IMR-90 (cell line): ENCODE data around the gene ATP4B.

Source experiments
- BHLHE40 ChIP-seq: fragments of 150-350 bp; IDR thresholded peaks from 2 replicates; pipeline ENCODE4 v1.6.1; 2016; ENCODE audit warnings: mild to moderate bottlenecking, low read depth, low read length
- ELK1 ChIP-seq: fragments of 150-350 bp; IDR thresholded peaks from 2 replicates; pipeline ENCODE4 v1.6.1; 2016; ENCODE audit warnings: low read depth, mild to moderate bottlenecking, low read length, moderate library complexity, borderline replicate concordance
- FOS ChIP-seq: fragments of 150-350 bp; IDR thresholded peaks from 2 replicates; pipeline ENCODE4 v1.6.1; 2016; ENCODE audit warnings: low read depth, low read length
- MAFK ChIP-seq: IDR thresholded peaks from 2 replicates; pipeline ENCODE4 v1.6.1; 2012; ENCODE audit warnings: low read depth, low read length, improper control_type of control experiment
- MAZ ChIP-seq: IDR thresholded peaks from 2 replicates; pipeline ENCODE4 v1.6.1; 2012; ENCODE audit warnings: low read depth, mild to moderate bottlenecking, low read length, improper control_type of control experiment, moderate library complexity, borderline replicate concordance
- MXI1 ChIP-seq: IDR thresholded peaks from 2 replicates; pipeline ENCODE4 v1.6.1; 2012; ENCODE audit warnings: low read depth, mild to moderate bottlenecking, low read length, moderate library complexity, borderline replicate concordance
- NFE2L2 ChIP-seq: fragments of 150-350 bp; IDR thresholded peaks from 2 replicates; pipeline ENCODE4 v1.6.1; 2016; ENCODE audit warnings: low read depth, mild to moderate bottlenecking, low read length
- POLR2A ChIP-seq: IDR thresholded peaks from 2 replicates; pipeline ENCODE4 v1.6.1; 2012; ENCODE audit warnings: mild to moderate bottlenecking, low read depth, low read length
- RAD21 ChIP-seq: IDR thresholded peaks from 2 replicates; pipeline ENCODE4 v1.6.1; 2012; ENCODE audit warnings: low read length, improper control_type of control experiment
- RCOR1 ChIP-seq: IDR thresholded peaks from 2 replicates; pipeline ENCODE4 v1.6.1; 2012; ENCODE audit warnings: mild to moderate bottlenecking, low read length, improper control_type of control experiment; ENCODE audit not compliant: insufficient replicate concordance
- SMC3 ChIP-seq: fragments of 150-350 bp; IDR thresholded peaks from 2 replicates; pipeline ENCODE4 v1.6.1; 2016; ENCODE audit warnings: low read depth, mild to moderate bottlenecking, antibody characterized with exemption, low read length, moderate library complexity
- USF2 ChIP-seq: fragments of 150-350 bp; IDR thresholded peaks from 2 replicates; pipeline ENCODE4 v1.6.1; 2017; ENCODE audit warnings: mild to moderate bottlenecking, antibody characterized with exemption, low read length, low read depth
- TF ChIP-seq, protein P1 (sequence below): conservative IDR thresholded peaks from 2 replicates; pipeline ENCODE4 v1.5.1; 2012; ENCODE audit warnings: mild to moderate bottlenecking, low read depth, low read length, improper control_type of control experiment

DNA sequence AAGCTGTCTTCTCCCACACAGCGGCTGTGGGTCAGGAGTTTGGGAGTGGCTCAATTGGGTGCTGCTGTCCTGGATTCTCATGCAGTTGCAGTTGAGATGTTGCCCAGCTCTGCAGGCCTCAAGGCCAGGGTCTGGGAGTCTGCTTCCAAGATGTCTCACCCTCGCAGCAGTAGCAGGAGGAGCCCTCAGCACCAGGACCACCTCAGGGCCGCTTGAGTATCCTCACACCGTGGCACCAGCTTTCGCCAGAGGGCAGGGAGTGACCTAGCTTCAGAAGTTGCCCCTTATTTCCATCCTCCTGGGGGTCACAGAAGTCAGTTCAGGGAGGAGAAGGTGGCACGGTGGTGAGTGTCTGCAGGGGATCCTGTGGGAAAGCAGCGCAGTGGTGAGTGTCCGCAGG, 52.5 kb downstream of the ATP4B start:
- TF ChIP-seq POLR2A, result no peak
- TF ChIP-seq, protein P1, sequence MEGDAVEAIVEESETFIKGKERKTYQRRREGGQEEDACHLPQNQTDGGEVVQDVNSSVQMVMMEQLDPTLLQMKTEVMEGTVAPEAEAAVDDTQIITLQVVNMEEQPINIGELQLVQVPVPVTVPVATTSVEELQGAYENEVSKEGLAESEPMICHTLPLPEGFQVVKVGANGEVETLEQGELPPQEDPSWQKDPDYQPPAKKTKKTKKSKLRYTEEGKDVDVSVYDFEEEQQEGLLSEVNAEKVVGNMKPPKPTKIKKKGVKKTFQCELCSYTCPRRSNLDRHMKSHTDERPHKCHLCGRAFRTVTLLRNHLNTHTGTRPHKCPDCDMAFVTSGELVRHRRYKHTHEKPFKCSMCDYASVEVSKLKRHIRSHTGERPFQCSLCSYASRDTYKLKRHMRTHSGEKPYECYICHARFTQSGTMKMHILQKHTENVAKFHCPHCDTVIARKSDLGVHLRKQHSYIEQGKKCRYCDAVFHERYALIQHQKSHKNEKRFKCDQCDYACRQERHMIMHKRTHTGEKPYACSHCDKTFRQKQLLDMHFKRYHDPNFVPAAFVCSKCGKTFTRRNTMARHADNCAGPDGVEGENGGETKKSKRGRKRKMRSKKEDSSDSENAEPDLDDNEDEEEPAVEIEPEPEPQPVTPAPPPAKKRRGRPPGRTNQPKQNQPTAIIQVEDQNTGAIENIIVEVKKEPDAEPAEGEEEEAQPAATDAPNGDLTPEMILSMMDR, result no peak
- TF ChIP-seq BHLHE40, result no peak
- TF ChIP-seq MXI1, result no peak
- no peak for TF ChIP-seq RCOR1
- no peak for TF ChIP-seq NFE2L2
- no peak for TF ChIP-seq MAZ
- TF ChIP-seq FOS, result no peak
- no peak for TF ChIP-seq SMC3
- no peak for TF ChIP-seq ELK1
- TF ChIP-seq MAFK, result no peak
- no peak for TF ChIP-seq RAD21
- TF ChIP-seq USF2, result no peak
